ENCODE measurements around the gene ZNF217.
"Not testable (repeated sequence)": the region's sequence is repeated elsewhere in the genome, so short reads cannot be mapped to it uniquely, and the experiment has no call there.

ZNF217 gene

GRCh38 chr20:53597030-53597482 is 3.4 kb upstream of the ZNF217 start:
- no peak for DNase-seq

GRCh38 chr20:53596189-53597001 is 2.8 kb upstream of the ZNF217 start:
- DNase-seq: not testable (repeated sequence)

GRCh38 chr20:53595742-53596141 is 2.1 kb upstream of the ZNF217 start:
- DNase-seq: not testable (repeated sequence)

- no peak for DNase-seq
Measured at GRCh38 chr20:53595018-53595378, 1.4 kb upstream of the ZNF217 start.

- peak; percentile 95 for DNase-seq
Measured at GRCh38 chr20:53594068-53595017, 704 bp upstream of the ZNF217 start.

GRCh38 chr20:53592992-53593465 is 610 bp downstream of the ZNF217 start:
- DNase-seq: no peak

- peak; percentile 49 for DNase-seq
Measured at GRCh38 chr20:53592454-53592991, 1.1 kb downstream of the ZNF217 start.

- not testable (repeated sequence) for DNase-seq
Measured at GRCh38 chr20:53591941-53592441, 1.6 kb downstream of the ZNF217 start.

- not testable (repeated sequence) for DNase-seq
Measured at GRCh38 chr20:53591206-53591741, 2.4 kb downstream of the ZNF217 start.

GRCh38 chr20:53590608-53591007 is 3.0 kb downstream of the ZNF217 start:
- DNase-seq: not testable (repeated sequence)

- DNase-seq: not testable (repeated sequence)
Measured at GRCh38 chr20:53590122-53590521, 3.5 kb downstream of the ZNF217 start.

- not testable (repeated sequence) for DNase-seq
Measured at GRCh38 chr20:53589321-53590065, 4.1 kb downstream of the ZNF217 start.

GRCh38 chr20:53587157-53587703 is 6.4 kb downstream of the ZNF217 start:
- not testable (repeated sequence) for DNase-seq

- DNase-seq: no peak
Measured at GRCh38 chr20:53586640-53587039, 7.0 kb downstream of the ZNF217 start.

- not testable (repeated sequence) for DNase-seq
Measured at GRCh38 chr20:53585910-53586309, 7.7 kb downstream of the ZNF217 start.

- DNase-seq: not testable (repeated sequence)
Measured at GRCh38 chr20:53585004-53585569, 8.6 kb downstream of the ZNF217 start.

GRCh38 chr20:53584550-53584913 is 9.1 kb downstream of the ZNF217 start:
- DNase-seq: not testable (repeated sequence)

- not testable (repeated sequence) for DNase-seq
Measured at GRCh38 chr20:53583660-53584549, 9.7 kb downstream of the ZNF217 start.

- DNase-seq: peak; percentile 49
Measured at GRCh38 chr20:53582574-53583351, 10.9 kb downstream of the ZNF217 start.
